GM23338 (cell line): Measurements from ENCODE around the gene TBC1D14.

Experiments used
- CREB1 ChIP-seq: fragments of 250-450 bp; sonication (Bioruptor Pico); IDR thresholded peaks from 2 replicates; pipeline ENCODE4 v1.5.0; 2020; ENCODE audit warnings: low read depth, mild to moderate bottlenecking, moderate library complexity
- EZH2 ChIP-seq: fragments of 200-600 bp; sonication (generic); IDR thresholded peaks from one replicate; pipeline ENCODE4 v1.8.0; 2017; ENCODE audit warnings: antibody characterized with exemption, mild to moderate bottlenecking, low read depth; ENCODE audit not compliant: unreplicated experiment
- EZH2phosphoT487 ChIP-seq: fragments of 200-600 bp; sonication (generic); IDR thresholded peaks from one replicate; pipeline ENCODE4 v1.8.1; 2018; ENCODE audit warnings: antibody characterized with exemption; ENCODE audit not compliant: unreplicated experiment
- REST ChIP-seq: IDR thresholded peaks from one replicate; pipeline ENCODE4 v1.6.1; 2018; ENCODE audit warnings: antibody characterized with exemption; ENCODE audit not compliant: unreplicated experiment
- ZNF462 ChIP-seq: fragments of 250-450 bp; sonication (Bioruptor Pico); IDR thresholded peaks from 2 replicates; pipeline ENCODE4 v1.5.0; 2020; ENCODE audit warnings: mild to moderate bottlenecking, moderate library complexity
- TF ChIP-seq, protein P1 (sequence below), 2 experiments: fragments of 200-600 bp in 1 of 2; sonication (generic) in 1 of 2; conservative IDR thresholded peaks; 2 replicates each; pipeline versions ENCODE4 v1.5.1 to v1.6.1; 2016 to 2017; ENCODE audit warnings: antibody characterized with exemption in 2 of 2, low read depth in 2 of 2, mild to moderate bottlenecking in 2 of 2, moderate library complexity in 1 of 2

- TF ChIP-seq, protein P1, sequence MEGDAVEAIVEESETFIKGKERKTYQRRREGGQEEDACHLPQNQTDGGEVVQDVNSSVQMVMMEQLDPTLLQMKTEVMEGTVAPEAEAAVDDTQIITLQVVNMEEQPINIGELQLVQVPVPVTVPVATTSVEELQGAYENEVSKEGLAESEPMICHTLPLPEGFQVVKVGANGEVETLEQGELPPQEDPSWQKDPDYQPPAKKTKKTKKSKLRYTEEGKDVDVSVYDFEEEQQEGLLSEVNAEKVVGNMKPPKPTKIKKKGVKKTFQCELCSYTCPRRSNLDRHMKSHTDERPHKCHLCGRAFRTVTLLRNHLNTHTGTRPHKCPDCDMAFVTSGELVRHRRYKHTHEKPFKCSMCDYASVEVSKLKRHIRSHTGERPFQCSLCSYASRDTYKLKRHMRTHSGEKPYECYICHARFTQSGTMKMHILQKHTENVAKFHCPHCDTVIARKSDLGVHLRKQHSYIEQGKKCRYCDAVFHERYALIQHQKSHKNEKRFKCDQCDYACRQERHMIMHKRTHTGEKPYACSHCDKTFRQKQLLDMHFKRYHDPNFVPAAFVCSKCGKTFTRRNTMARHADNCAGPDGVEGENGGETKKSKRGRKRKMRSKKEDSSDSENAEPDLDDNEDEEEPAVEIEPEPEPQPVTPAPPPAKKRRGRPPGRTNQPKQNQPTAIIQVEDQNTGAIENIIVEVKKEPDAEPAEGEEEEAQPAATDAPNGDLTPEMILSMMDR (conservative IDR thresholded peaks at IDR 0.05; ENCODE audit: low read depth in 2 of 2): no peak
- TF ChIP-seq EZH2 (no peak), EZH2phosphoT487 (no peak), REST (no peak), ZNF462 (CRISPR knock-in tag) (no peak), CREB1 (no peak)
These were observed 115.5 kb downstream of the TBC1D14 start for GRCh38 chr4:7025040-7025602.
